ENCODE data around the gene NAP1L1.

NAP1L1 gene

GRCh38 chr12:76083246-76083903 lies 1.1 kb downstream of the NAP1L1 start:
- no peak for DNase-seq

- no peak for DNase-seq
Measured at GRCh38 chr12:76081909-76082308, 2.6 kb downstream of the NAP1L1 start.

DNA sequence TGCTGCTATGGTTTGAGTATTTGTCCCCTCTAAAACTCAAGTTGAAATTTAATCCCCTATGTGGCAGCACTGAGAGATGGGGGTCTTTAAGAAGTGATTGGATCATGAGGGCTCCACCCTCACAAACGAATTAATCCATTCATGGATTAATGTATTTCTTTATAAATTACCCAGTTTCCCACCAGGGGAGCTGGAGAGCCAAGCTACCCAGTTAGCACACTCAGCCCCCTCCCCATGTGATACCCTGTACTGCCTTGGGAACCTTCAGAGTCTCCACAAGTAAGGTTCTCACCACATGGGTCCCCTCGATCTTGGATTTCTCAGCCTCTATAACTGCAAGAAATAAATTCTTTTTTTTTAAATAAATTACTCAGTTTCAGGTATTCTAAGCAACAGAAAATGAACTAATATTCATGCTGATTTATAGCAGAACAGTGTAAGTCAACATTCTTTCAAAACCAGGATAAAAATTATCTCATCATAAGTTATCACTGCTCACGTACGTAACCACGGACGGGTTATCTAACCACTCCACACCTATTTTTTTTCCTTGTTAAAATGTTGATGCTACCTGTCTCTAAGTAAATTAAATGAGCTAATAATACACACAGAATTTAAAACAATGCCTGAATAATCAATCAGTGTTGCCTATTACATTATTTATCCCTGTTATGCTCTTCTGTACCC lies 3.6 kb downstream of the NAP1L1 start:
- peak; percentile 83 for DNase-seq

DNA sequence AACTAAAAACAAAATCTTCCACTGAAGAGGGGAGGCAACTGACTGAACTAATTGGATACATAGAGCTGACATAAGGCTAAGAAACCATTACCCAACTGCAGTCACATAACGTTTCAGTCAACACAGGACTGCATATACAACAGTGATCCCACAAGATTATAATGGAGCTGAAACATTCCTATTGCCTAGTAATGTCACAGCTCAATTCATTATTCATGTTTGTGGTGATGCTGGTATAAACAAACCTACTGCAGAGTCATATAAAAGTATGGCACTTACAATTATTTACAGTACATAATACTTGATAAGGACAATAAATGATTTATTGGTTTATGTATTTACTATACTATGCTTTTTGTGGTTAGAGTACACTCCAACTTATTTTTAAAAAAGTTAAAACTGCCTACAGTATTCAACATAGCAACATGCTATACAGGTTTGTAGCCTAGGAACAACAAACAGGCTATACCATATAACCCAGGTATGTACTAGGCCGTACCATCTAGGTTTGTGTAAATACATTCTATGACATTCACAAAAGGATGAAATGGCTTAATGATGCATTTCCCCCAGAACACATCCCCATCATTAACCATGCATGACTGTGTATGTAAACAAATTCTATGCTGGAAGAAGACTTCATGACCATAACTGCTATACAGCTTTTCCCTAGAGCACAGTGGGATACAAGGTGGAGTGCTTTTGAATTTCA lies 4.3 kb downstream of the NAP1L1 start:
- DNase-seq = no peak

- no peak for DNase-seq
Measured at GRCh38 chr12:76078748-76079147, 5.7 kb downstream of the NAP1L1 start.

DNA sequence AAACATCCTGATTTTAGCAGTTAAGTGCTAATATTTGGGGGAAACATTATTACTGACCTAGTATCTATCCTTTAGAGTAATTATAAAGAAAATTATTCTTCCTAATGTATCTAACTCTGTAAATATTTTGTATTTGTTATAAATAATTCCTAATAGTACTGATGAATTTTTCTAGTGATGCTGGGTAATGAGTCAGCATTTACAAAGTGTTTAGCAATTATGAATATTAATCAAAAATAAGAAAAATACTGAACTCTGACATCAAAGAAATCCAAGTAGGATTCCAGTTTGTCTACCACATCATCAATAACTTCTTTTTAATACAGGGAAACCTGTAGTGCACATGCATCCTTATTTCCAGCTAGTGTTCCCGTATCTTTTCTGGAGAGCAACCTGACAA lies 9.0 kb downstream of the NAP1L1 start:
- no peak for DNase-seq

GRCh38 chr12:76074701-76075336 lies 9.7 kb downstream of the NAP1L1 start:
- no peak for DNase-seq

DNA sequence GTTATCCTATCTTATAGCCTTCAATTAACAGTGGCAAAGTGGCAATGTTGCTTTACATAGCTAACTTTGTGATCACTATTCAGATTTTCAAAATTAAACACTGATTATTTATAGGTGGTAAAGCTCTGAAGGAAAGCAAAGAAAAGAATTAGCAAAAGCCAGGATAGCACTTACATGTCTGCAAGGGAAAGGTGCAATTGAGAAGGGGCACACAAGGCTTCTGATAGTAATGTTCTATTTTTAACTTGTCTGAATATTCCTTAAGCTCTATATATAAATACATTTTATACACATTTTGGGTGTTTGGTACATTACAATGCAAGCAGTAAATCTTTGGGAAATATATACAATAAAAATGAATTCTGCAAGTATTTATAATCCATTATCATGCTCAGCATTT lies 10.9 kb downstream of the NAP1L1 start:
- no peak for DNase-seq

DNA sequence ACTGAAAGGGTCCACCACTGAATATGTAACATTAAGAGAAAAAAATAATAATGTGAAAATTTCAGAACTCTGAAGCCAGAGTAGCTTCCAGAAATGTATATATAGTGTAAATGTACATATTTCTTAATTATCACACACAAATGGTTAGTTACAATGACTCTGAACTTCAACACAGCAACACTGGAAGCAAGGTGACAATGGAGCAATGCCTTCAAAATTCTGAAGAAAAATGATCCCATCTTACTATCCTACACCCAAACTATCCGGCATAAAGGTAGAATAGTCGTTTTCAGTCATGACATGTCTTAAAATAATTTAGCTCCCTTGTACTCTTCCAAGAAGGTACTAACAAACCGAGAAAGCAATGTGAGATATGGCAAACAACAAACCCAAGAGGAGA lies 11.9 kb downstream of the NAP1L1 start:
- no peak for DNase-seq

GRCh38 chr12:76069339-76069738 lies 15.1 kb downstream of the NAP1L1 start:
- no peak for DNase-seq

DNA sequence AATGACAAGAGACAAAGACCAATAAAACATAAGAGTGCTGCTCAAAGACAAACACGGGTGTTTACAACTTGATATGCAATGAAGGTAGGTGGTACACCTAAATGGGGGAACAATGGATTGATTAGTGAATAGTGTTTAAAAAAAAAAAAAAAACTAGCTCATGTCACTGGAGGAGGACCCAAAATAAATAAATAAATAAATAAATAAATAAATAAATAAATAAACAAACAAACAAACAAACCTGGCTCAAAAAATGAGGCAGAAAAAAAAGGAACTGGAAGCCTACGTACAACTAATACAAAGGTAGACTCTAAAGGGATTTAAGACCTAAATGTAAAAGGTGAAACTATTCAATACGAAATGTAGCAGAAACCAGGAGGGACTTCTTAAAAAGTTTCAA lies 18.6 kb downstream of the NAP1L1 start:
- DNase-seq = no peak

DNA sequence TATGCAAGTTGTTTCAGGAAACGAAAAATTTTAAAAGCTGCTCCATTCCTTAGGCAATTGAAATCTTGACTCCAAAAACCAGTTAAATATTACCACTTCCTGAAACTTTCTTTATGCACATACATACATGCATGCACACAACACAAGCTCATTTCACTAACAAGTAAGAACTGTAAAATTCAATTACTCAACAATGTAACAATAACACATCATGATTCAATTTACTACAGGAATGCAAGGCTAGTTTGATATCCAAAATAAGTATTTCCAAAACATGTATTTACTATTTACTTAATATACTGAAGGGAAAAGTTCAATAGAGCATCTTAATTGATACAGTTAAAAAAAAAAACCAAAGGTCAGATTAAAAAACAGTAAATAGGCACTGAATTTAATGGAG lies 19.6 kb downstream of the NAP1L1 start:
- no peak for DNase-seq

DNA sequence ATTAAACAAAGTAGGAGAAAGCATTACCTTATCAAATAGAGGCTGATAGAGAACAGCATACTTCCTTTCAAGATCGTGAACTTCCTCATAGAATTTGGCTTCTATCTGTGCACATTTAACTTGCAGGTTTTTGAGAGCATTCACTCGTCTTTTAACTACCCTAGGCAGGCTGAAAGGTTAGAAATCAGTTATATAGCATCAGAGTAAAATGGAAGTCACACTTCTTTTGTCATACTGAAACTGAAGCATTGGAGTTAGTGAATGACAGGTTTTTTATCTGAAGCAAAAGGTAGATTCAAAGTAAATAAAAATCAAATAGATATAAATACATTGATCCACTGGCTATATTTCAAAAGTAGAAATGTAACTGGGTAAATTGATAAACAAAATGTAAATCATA lies 24.4 kb downstream of the NAP1L1 start:
- DNase-seq = no peak

DNA sequence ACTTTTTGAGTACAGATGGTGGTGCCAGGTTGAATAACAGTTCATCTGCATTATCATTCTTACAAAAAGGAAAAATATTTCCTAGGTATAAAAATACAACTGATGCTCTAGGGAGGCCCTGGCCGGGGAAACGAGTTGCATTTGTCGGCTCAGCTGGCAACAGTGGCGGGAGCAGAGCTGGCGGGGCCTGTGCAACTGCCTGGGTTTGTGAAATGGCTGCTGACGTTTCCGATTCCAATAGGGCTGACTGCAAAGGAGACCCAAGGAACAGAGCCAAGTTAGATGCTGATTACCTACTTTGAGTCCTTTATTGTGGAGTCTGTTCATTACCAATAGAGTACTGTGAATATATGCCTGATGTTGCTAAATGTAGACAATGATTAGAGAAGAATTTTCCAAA lies 27.2 kb downstream of the NAP1L1 start:
- no peak for DNase-seq

GRCh38 chr12:76055393-76055792 lies 29.1 kb downstream of the NAP1L1 start:
- DNase-seq = no peak

DNA sequence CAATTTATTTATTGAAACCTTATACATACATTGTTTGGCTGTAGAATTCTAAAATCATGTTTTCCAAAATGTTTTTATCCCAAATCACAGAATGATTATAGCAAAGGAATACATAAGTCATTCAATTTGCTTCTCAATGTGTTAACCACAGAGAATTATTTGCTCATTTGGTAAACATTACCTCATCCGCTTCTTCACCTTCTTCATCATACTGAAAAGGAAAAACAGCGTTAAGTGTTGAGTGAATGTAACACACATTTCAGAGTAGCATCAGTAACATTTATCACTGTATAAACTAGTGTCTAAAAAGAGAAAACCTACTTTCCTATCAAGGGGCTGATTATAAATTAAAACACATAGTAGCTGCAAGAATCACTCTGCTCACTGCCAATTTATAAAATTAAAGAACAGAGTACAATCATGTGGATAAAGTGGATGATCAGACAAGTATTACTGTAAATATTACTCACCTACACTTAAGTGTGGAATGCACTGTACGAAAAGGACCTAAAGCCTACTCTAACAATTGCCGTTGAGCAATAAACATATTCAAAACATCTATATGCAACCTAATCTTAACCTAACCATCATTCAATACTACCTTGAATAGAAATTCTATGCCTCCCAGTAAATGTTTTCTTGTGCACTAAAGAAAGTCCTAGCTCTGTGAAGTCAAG lies 34.8 kb downstream of the NAP1L1 start:
- no peak for DNase-seq

GRCh38 chr12:76047742-76048141 lies 36.7 kb downstream of the NAP1L1 start:
- no peak for DNase-seq

- peak; percentile 11 for DNase-seq
Measured at GRCh38 chr12:76047060-76047459, 37.4 kb downstream of the NAP1L1 start.

- no peak for DNase-seq
Measured at GRCh38 chr12:76043377-76043776, 41.1 kb downstream of the NAP1L1 start.

DNA sequence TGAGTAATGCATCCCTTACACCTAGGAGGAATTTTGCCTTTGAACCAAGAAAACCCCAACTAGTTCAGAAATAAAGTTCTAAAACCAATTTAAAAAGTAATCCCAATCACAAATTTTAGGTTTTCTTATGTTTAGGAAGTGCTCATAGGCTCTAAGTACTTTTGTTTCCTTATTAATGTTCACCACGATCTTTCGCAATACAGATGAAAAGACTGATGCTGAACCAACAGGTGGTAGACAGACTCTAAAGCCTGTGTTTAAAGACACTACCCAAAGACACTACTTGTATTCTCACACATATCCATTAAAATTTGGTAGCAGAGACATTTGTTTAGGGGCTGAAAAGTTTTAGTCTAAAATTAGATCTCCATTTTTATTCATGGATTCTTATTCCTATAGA lies 42.3 kb downstream of the NAP1L1 start:
- DNase-seq = no peak

- peak; percentile 9 for DNase-seq
Measured at GRCh38 chr12:76041406-76041805, 43.1 kb downstream of the NAP1L1 start.

DNA sequence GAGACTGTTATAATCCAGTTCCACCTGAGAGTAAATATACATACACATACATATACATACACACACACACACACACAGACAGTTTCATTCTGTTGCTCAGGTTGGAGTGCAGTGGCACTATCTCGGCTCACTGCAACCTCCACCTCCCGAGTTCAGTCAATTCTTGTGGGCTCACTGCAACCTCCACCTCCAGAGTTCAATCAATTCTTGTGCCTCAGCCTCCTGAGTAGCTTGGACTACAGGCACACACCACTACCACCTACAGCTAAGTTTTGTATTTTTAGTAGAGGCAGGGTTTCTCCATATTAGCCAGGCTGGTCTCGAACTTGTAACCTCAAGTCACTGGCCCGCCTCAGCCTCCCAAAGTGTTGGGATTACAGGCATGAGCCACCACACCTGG lies 44.0 kb downstream of the NAP1L1 start:
- DNase-seq = no peak

GRCh38 chr12:76038176-76038575 lies 46.3 kb downstream of the NAP1L1 start:
- no peak for DNase-seq

Data from NCI-H82 (cell line).